DMS153 (cell line): ENCODE results near the gene CRACDL.

Source experiments
- DNase-seq: peaks from one replicate; lab custom pipeline; 2025; lab: John Stamatoyannopoulos, UW

Gene CRACDL

GRCh38 chr2:98935777-98936352 lies at the start of gene CRACDL:
Gene CRACDL, minus strand, starts transcription at chr2:98936225. Its CDS starts 89,425 bp downstream, at chr2:98846800.
- DNase-seq = no peak

GRCh38 chr2:98975611-98976010 lies 39.6 kb upstream of the CRACDL start:
- no peak for DNase-seq

- no peak for DNase-seq
Observed at GRCh38 chr2:98972582-98973167, 36.6 kb upstream of the CRACDL start.

- no peak for DNase-seq
Observed at GRCh38 chr2:98959810-98960507, 23.9 kb upstream of the CRACDL start.

- no peak for DNase-seq
Observed at GRCh38 chr2:98952966-98953365, 16.9 kb upstream of the CRACDL start.

- no peak for DNase-seq
Observed at GRCh38 chr2:98948956-98949739, 13.1 kb upstream of the CRACDL start.

- DNase-seq = no peak
Observed at GRCh38 chr2:98947554-98947953, 11.5 kb upstream of the CRACDL start.

GRCh38 chr2:98946855-98947254 lies 10.8 kb upstream of the CRACDL start:
- no peak for DNase-seq

GRCh38 chr2:98944775-98945174 lies 8.8 kb upstream of the CRACDL start:
- no peak for DNase-seq

GRCh38 chr2:98940102-98940501 lies 4.1 kb upstream of the CRACDL start:
- no peak for DNase-seq

GRCh38 chr2:98937906-98938305 lies 1.9 kb upstream of the CRACDL start:
- DNase-seq = no peak

- DNase-seq = peak; percentile 43
Observed at GRCh38 chr2:98936353-98937351, 627 bp upstream of the CRACDL start.

GRCh38 chr2:98935111-98935770 lies 784 bp downstream of the CRACDL start:
- DNase-seq = peak; percentile 16

GRCh38 chr2:98932778-98933343 lies 3.2 kb downstream of the CRACDL start:
- DNase-seq = peak; percentile 89

GRCh38 chr2:98932164-98932563 lies 3.9 kb downstream of the CRACDL start:
- DNase-seq = no peak

GRCh38 chr2:98931596-98931995 lies 4.4 kb downstream of the CRACDL start:
- DNase-seq = no peak

GRCh38 chr2:98929920-98930319 lies 6.1 kb downstream of the CRACDL start:
- DNase-seq = no peak

- no peak for DNase-seq
Observed at GRCh38 chr2:98928242-98928641, 7.8 kb downstream of the CRACDL start.

- DNase-seq = no peak
Observed at GRCh38 chr2:98927027-98927426, 9.0 kb downstream of the CRACDL start.

- no peak for DNase-seq
Observed at GRCh38 chr2:98926601-98927000, 9.4 kb downstream of the CRACDL start.

GRCh38 chr2:98924910-98925309 lies 11.1 kb downstream of the CRACDL start:
- no peak for DNase-seq
